HG02763 (cell line): Measurements from ENCODE around the gene SPACA4.
A peak's percentile ranks its signal among the peaks of the same experiment; 100 is the strongest.

Experiments
- ATAC-seq: cut with Tn5 transposase; IDR thresholded peaks from one replicate; pipeline ENCODE4 v1.9.1; 2021; ENCODE audit warnings: mild to moderate bottlenecking, moderate library complexity; ENCODE audit not compliant: unreplicated experiment

Gene SPACA4

DNA sequence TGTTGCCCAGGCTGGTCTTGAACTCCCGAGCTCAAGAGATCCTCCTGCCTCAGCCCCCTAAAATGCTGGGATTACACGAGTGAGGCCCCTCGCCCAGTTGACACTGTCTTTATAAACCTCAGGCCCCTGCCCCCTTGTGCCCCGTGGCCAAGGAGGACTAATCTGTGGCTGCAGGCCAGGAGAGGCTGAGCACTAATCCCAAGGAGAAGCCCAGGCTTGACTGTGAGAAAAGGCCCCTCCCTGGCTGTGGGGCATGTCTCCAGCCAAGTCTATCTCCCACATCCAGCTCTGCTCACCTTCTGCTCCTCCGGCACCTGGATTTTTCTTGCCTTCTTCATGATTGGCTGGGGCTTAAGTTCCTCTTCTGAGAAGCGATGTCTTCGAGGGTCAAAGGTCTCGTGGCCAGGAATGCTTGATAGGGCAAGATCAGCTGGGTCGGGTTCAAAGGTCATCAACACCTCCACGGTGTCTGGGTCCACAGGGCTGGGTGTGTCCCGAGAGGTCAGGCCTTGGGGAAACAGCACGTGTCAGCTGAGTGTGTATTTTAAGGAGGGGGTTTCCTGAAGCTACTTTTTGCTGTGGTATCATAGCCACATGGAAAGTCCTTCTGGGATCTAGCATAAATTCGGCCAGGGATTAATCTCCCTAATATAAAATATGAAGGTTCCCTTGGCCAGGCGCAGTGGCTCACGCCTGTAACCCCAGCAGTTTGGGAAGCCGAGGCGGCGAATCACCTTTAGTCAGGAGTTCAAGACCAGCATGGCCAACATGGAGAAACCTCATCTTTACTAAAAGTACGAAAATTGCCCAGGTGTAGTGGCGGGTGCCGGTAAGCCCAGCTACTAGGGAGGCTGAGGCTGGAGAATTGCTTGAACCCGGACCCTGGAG is 26.9 kb downstream of the SPACA4 start:
- no peak for ATAC-seq

DNA sequence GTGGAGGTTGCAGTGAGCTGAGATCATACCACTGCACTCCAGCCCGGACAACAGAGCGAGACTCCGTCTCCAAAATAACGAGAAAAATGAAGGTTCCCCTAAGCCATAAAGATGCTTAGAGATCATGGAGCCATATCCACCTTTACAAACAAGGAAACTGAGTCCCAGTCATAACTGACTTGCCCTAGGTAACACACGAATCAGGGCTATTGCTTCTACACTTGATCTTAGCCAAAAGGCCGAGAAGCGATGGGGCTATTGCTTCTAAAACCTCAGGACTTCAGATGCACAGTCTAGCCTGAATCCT is 27.4 kb downstream of the SPACA4 start:
- ATAC-seq = no peak

DNA sequence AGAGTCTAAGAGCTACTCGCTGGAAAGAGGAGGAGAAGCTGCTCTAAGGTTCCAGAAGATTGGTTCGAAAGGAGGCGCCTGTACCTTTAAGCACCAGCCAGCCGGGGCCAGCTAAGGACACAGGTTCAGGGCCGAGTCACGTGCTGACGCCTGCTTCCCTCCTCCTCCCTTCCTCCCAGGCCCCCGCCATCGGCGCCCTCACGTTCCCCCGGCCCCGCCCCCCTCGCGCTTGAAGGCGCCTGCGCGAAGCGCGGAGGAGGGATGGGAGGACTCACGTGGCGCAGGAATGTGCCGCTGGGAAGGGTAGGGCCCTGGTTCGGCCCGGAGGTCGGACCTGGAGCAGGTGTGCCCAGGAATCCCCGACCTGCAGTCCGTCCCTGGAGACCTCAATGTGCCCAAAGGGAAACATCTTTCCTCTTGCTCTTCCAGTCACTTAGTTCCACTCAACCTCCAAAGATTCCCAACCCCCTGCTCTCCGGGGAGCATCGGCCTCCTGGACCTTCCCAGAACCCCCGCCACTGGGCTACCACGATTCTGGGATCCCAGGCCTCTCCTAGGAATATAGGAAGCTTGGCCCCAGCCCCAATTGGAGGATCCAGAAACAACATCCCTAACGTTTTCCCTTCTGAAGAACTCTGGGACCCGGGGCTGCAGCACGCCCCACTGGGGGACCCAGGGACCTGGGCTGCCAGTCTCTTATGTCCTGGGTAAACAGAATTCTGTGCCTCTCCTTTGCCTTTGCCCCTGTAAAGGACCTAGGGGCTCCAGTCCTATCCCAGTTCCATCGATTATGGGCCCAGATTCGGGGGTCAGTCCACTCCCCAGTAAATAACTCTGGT is 28.1 kb downstream of the SPACA4 start:
- peak; percentile 30 for ATAC-seq

DNA sequence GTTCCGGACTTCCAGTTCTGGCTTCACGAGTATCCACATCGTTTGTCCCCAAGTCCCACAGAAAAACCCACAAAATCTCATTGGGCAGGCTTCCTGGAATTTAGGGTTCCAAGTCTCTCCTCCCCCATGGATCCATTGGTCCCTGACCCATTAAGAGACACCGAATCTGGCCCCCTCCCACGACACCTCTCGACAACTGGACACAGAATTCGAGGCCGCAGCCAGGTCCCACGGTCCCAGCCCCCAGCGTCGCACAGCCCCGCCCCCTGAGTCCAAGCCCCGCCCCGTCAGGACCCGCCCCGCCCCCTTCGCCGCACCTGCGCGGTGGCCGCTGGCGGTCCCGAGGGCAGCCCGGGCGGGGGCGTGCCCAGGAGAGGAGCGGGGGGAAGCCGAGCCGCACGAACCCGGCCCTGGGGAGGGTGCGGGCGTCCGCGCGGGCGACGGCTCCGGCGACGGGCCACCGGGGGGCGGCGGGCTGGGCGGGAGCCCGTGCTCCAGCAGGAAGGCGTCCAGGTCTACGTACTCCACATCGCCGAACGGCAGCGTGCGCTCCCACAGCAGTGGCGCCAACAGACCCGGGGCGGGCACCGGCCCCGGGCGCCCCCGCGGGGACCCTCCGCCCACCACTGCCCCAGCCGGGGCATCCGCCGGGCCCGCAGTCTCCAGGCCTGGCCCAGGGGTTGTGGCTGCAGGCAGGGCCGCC is 28.9 kb downstream of the SPACA4 start:
- no peak for ATAC-seq

DNA sequence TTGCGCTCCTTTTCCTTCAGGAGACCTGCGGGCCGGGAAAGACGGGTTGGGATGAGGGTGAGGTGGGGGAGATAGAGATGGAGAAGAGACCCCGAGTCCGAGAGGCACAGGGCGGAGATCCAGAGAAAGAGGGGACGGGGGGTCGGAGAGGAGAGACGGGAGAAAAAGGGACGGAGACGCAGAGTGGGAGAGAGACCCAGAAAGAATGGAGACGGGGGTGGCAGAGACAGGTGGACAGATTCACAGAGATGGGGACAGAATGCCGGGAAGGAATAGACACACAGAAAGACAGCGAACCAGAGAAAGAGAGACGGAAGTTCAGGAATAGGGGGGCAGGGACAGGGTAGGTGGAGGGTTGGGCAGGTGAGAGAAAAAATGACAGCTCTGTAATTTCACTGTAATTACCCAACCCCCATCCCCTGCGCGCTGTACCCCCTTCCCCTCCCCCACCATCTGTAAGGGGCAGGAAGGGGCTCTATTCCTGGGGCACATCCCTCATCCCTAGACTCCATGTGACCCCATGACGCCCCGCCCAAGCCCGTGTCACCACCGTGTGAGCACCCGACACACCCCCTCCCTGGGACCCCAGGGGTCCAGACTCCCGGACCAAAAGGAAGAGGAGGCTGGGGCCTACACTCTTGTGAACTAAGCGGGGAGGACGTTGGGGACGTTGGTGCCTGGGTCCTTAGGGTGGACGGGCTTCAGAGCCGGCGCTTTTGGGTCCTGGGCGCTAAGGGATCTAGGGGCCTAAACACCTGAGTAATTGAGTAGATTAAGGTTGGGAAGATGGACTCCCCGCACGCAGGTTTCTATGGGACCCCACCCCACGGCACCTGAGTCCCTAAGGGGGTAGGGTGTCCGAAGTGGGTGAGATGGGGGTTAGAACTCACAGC is 29.7 kb downstream of the SPACA4 start:
- ATAC-seq = no peak

DNA sequence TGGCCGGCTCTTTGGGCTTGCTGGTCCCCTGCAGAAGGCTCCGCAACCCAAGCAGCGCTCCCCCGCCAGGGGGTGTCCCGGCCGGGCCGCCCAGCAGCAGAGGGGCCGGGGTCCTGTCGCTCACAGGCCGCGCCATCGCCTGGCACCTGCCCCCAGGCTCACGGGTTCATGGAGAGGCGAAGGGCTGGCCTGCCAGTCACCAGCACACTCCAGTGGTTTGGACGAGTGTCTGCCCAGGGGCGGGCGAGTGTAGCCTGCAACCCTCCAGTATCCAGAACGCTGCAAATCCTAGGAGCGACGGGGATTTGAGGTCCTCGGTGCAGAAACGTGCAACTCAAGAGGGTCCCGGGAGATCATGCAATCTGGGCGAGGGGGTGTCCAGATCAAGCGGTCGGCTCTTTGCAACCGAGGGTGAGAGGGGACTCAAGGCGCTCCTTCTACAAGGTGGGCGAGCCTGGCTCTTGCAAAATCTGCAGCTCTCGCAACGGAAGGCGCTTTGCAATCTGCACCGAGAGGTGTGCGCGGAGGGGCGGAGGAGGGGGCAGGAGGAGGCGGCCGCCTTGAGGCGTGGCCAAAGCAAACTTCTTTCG is 30.4 kb downstream of the SPACA4 start, which contains the start of gene DBP:
Gene DBP, minus strand, starts transcription at position 521 of the 590 bp plus-strand sequence. Its CDS starts 385 bp downstream, at position 136.
- no peak for ATAC-seq

DNA sequence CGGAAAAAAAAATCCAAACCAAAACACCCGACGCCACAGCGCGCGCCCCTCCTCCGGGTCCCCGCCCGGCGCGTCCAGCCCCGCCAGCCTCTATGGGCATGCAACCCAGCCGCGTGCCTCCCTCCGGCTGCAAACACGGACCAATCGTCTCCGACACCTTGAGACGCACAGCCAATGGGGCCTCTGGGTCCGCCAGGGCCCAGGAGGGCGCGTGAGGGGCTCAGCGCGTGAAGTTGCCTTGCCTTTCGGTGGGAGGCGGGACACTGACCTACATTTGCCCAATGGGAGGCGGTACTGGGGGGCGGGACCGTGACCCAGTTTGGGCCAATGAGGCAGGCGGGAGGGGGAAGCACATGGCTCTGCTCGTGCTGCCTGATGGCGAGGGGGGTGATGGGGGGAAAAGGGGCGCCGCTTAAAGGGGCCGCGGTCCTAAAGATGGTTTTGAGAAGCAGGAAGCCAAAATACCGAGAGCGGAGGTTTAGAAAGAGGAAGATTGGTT is 31.0 kb downstream of the SPACA4 start:
- ATAC-seq = peak; percentile 74

DNA sequence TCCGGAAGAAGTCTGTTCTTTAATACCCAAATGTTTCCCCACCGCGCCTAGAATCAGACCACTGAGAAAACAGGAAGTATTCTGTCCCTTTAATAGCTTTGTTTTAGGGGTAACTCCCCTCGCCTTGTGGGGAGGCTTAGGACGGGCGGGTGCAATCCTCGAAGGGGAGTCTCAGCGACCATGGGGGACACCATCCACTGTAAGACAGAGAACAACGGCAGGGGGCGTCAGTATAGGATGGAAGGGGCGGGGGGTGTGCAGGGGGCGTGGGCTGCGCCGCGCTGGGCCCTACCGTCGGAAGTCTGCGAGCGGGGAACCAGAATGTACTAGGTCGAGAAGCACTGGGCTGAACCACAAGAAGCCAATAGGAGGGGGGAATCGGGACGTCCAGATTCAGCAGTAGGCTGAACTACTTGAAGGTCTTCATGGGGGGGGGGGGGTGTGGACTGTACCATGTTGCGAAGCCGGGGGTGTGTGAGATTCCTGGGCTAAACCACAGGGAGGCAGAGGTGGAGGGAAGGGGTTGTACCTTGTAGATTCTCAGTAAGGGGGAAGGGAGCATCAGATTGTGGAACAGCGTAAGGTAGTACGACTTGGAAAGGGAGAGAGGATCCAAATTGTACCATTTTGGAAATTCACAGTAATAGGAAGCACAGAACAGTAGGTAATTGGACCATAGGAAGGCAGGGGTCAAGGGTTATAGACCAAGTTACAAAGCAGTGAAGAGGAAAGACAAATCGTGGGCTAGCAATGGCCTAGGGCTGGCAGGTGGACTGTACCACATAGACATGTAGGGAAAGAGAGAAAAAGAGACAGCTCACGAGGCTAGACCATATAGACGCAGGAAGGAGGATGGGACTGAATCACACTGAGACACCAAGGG is 31.6 kb downstream of the SPACA4 start:
- ATAC-seq = peak; percentile 2

DNA sequence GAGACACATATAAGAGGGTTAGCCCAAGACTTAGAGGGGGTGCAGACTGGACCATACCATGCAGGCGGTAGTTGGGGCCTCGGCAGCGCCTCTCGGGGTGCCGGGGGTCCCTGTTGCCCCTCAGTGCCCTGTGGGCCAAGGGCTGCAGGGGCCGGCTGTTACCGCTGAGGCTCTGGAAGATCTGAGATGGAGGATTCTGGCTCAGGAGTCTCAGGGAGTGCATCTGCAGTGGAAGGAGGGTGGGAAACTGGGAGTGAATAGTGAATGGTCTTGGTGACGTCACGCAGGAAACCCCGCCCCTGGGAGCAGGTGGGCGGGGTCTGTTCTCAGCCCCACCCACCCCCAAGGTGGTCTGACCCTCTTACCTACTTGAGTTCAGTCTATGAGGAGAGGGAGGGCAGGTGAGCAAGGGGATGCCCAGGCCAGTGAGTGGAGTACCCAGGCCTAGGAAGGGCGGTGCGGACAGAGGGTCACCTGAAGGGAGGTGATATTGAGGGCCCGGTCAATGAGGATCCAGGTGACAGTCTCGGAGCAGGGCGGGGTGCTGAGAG is 32.4 kb downstream of the SPACA4 start:
- ATAC-seq = no peak

DNA sequence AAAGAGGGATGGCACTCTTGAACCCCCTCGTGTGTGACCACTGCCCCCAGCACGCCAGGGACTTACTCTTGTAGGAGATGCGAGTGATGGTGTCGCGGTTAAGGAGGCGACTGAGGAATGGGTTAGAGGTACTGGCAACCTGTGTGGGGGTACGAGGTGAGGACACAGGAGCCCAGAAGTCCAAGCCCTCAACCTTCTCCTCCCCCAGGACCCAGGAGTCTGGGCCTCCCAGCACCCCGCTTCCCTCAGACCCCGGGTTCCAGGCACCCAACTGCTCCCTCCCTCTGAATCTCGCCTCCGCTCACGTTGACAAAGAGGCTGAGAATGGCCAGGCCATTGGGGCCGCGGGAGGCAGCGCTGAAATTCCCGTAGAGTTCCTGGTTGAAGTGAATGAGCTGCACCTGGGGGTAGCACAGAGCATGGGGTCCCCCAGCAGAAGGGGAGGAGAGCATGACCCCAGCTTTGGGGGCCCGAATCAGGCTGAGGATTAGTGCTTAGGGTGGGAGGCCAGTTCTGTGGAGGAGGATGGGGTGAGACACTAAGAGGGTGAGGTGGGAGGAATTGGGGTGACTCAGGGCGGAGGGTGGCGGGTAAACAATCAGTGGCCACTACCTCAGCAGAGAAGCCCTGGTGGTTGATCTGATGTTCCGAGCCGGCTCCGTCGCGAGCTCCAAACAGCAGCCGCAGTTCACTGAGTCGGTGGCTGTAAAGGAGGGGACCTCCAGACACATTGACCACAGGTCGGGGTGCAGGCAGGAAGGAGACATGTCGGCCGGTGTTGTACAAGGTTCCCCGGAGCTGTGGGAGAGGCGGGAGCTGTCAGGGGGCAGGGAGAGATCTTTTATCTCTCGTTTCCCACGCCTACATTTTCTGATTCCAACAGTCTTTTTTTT is 33.2 kb downstream of the SPACA4 start:
- ATAC-seq = no peak

DNA sequence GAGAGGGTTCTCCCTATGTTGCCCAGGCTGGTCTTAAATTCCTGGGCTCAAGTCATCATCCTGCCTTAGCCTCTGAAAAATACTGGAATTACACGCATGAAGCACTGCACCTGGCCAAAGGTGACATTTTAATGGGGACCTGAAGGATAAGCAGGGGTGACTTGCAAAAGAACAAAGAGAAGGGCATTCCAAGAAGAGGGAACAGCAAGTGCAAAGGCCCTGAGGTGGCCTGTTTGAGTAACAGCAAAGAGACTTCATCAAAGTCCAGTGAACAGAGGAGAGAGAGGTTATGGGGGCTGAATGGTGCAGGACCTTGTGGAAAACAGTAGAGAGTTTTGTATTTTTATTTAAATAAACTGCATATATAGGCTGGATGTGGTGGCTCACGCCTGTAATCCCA is 35.3 kb downstream of the SPACA4 start:
- no peak for ATAC-seq

DNA sequence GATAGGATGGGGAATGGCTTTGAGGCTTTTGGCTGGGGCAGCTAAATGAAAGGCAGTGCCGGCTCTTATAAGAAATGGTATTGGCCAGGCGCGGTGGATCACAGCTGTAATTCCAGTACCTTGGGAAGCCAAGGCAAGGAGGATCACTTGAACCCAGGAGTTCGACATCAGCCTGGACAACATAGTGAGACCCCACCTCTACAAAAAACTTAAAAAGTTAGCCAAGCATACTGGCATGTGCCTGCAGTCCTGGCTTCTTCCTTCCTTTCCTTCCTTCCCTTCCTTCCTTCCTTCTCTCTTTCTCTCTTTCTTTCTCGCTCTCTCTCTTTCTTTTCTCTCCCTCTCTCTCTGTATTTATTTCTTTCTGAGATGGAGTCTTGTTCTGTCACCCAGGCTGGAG is 36.3 kb downstream of the SPACA4 start:
- no peak for ATAC-seq

DNA sequence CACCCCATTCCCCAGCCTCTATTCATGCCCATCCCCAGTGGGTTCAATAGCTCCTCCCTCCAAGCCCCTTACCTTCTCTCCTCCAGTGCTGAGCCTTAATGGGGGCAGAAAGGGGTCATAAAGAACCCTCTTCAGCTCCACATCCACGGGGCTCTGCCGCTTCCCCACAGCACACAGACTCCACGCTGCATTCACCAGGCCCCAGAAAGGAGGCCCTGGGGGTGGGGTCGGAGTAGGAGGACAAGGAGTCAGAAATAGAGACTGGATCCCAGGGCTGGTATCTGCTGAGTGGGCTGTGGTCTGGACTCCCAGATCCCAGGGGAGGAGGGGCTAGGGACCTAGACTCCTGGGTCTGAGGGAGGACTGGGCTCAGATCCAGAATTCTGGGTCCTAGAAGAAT is 37.8 kb downstream of the SPACA4 start:
- ATAC-seq = no peak

DNA sequence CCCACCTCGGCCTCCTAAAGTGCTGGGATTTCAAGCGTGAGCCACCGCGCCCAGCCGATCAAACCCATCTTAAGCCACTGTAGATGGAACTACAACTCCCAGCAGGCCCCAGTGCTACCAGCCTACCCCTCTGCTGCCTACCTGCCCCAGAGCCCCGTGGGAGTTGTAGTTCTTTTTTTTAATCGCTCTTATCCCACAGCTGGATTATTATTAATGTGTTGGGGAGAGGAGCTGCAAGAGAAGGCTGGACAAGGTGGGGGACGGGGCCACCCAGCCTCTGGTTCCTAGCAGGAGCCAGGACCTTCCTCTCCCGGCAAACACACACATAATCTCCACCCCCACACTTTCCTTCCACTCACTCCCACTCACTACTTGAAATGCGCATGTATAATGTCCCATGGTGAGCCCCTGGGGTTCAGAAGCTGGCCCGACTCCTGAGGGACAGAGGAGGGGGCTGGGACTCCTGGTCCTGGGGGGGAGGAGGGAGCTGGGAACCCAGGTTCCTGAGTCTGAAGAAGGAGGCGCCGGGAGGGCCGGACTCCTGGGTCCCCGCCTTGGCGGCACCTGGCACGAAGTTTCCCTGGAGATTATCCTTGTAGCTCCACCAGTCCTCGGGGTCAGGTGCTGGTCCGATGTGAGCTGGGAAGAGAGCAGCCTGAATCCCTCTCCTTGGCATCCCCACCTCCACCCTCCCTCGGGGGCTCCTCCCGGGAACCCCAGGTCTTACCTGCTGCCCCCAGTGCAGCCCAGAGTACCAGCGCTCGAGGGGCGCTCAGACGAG is 38.5 kb downstream of the SPACA4 start:
- no peak for ATAC-seq

DNA sequence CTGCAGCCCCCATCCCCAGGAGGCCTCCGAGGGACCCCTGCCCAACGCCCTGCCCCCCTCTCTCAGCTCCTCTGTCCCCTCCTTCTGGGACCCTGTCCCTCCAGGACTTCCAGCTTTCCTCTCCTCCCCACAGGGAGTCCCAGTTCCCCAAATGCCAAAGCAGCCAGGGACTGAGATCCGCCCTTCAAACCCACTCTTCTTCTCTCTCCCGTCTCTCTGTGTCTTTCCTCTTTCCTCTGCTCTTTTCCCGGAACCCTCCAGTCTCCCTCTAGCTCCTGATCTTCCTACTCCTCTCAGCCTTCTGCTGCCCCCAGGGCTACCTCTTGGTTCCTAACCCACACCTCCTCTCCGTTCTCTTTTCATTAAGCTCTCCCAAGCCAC is 39.1 kb downstream of the SPACA4 start:
- no peak for ATAC-seq

DNA sequence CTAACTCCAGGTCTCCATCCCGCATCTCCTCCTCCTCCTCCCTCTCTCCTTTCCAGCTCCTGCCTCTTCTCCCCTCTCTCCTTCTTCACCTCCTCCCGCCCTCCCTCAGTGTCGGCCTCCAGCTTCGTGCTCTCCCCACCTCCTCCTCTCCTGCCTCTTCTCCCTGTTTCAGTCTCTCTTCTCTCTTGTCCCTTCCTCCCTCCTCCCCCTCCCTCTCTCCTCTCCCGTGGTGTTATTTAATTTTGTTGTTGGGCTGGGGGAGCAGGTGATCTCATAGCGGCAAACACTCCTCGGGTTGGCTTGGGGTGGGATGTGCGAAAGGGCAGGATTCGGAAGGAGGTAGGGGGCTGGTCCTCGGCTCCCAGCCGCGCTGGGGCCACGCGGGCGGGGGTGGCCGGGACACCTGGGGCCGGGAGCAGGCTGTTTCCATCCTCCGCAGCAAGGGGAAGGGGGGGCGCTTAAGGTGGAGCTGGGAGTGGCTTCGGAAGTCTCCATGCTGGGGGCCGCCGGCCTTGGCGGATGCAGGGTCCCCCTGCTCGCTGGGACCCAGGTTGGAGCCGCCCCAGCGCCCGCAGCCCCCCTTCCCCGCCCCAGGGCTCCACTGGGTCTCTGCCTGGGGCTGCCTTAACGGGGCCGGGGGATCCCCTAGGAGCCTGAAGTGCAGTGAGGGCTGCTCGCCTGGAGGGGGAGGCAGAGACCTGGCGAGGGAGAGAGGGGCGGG is 39.6 kb downstream of the SPACA4 start, which contains the start of gene CA11:
Gene CA11, minus strand, starts transcription at position 187 of the 721 bp plus-strand sequence. CDS start 555 bp downstream, outside the sequence.
- ATAC-seq = peak; percentile 79
